Loucy (cell line): Measurements from ENCODE around the gene CSNK2B.

Experiments
- CTCF ChIP-seq: fragments of 200-600 bp; sonication (generic); conservative IDR thresholded peaks from 2 replicates; pipeline ENCODE4 v1.5.1; 2014; ENCODE audit warnings: mild to moderate bottlenecking, antibody characterized with exemption, low read length
- EZH2phosphoT487 ChIP-seq: fragments of 200-600 bp; IDR thresholded peaks from 2 replicates; pipeline ENCODE4 v1.6.1; 2018; ENCODE audit warnings: antibody characterized with exemption, mild to moderate bottlenecking, moderate library complexity, borderline replicate concordance

- TF ChIP-seq CTCF, result no peak
- no peak for TF ChIP-seq EZH2phosphoT487
Observed at GRCh38 chr6:31629014-31629413, 36.9 kb upstream of the CSNK2B start.
